Peyer's patch (tissue), 4 donors: Measurements from ENCODE around the gene KCNN3.

ENCODE experiments used
- CTCF ChIP-seq, 6 experiments: fragments of 450-650 bp in 4 of 6; fragments of 200-600 bp in 2 of 6; sonication (generic) in 1 of 6; IDR thresholded peaks; one replicate each; pipeline ENCODE4 v1.5.1; 2017 to 2019; ENCODE audit warnings: antibody characterized with exemption in 6 of 6, mild to moderate bottlenecking in 3 of 6, moderate library complexity in 1 of 6
- POLR2A ChIP-seq, 2 donors: fragments of 450-650 bp; IDR thresholded peaks; one replicate each; pipeline ENCODE4 v1.5.1; 2017; ENCODE audit warnings: antibody characterized with exemption in 2 of 2, mild to moderate bottlenecking in 2 of 2, moderate library complexity in 2 of 2

GRCh38 chr1:154798645-154799044 lies 71.4 kb downstream of the KCNN3 start:
- TF ChIP-seq CTCF (IDR thresholded peaks at IDR 0.05) (no peak), POLR2A (IDR thresholded peaks at IDR 0.05) (no peak)
